Ascending aorta (tissue), 2 donors: ENCODE data around the gene INSM1. TPM values are rescaled to one million over a fixed set of nuclear protein-coding genes. Genes with fewer than 3 reads are reported as not detected.

Source experiments
- DNase-seq, 2 donors: peaks; one replicate each; pipeline ENCODE4 v3.0.0-alpha.2; 2019; ENCODE audit warnings: low spot score in 2 of 2
- H3K27ac ChIP-seq, 2 donors: fragments of 200-600 bp; sonication (generic); one replicate each; pipeline ENCODE4 v1.5.1; 2016 to 2017; ENCODE audit warnings: mild to moderate bottlenecking in 1 of 2
- H3K27me3 ChIP-seq: fragments of 200-600 bp; sonication (generic); one replicate; pipeline ENCODE4 v1.5.1; 2017
- H3K36me3 ChIP-seq, 2 donors: fragments of 200-600 bp; sonication (generic); one replicate each; pipeline ENCODE4 v1.5.1; 2016
- H3K4me1 ChIP-seq, 2 donors: fragments of 200-600 bp; sonication (generic); one replicate each; pipeline ENCODE4 v1.5.1; 2016 to 2017; ENCODE audit warnings: mild to moderate bottlenecking in 1 of 2
- H3K4me3 ChIP-seq, 2 donors: fragments of 200-600 bp; sonication (generic); one replicate each; pipeline ENCODE4 v1.5.1; 2016 to 2017; ENCODE audit warnings: mild to moderate bottlenecking in 1 of 2
- H3K9me3 ChIP-seq, 2 donors: fragments of 200-600 bp; sonication (generic); one replicate each; pipeline ENCODE4 v1.5.1; 2016
- CTCF ChIP-seq, 3 experiments: fragments of 200-600 bp in 2 of 3; fragments of 450-650 bp in 1 of 3; sonication (generic) in 2 of 3; IDR thresholded peaks; one replicate each; pipeline ENCODE4 v1.5.1; 2016 to 2019; ENCODE audit warnings: antibody characterized with exemption in 3 of 3, mild to moderate bottlenecking in 1 of 3, moderate library complexity in 1 of 3
- intact Hi-C: fragments of 100-400 bp; cut with DNase I; formaldehyde crosslinking; loops from one replicate; pipeline ENCODE4 v1.15.1; 2023
- total RNA-seq: library from RNA; depleted of rRNA; stranded (reverse); fragments of >200 nt; gene quantifications from one replicate; pipeline ENCODE4 v1.1.0, GENCODE V29; 2016

The INSM1 gene
- total RNA-seq: not detected

GRCh38 chr20:20367575-20368417 is at the start of gene INSM1:
Gene INSM1, plus strand, starts transcription at chr20:20368104. Its CDS starts 164 bp downstream, at chr20:20368268.
- intact Hi-C loops: loop anchor here (10.0 kb wide), 1 partner anchor 283 kb away; no protein-coding TSS in a partner anchor
- Histone ChIP-seq H3K36me3 (no peaks in the 10 kb centered on the region), H3K4me1 (peaks cover 7 to 11% of the 10 kb centered on the region in 2 donors), H3K4me3 (peak within 1 kb of the TSS; percentile 52 to 55), H3K27ac (no peak within 1 kb of the TSS), H3K9me3 (no peaks in the 10 kb centered on the region), H3K27me3 (peaks cover 19% of the 10 kb centered on the region)
- no peak for TF ChIP-seq CTCF (IDR thresholded peaks at IDR 0.05)
- no peak for DNase-seq

GRCh38 chr20:20318365-20319161 is 49.3 kb upstream of the INSM1 start:
- DNase-seq: no peak
- Histone ChIP-seq H3K4me1 (no peaks in the 10 kb centered on the region), H3K36me3 (no peaks in the 10 kb centered on the region), H3K9me3 (no peaks in the 10 kb centered on the region), H3K4me3 (no peak overlapping the region), H3K27me3 (no peaks in the 10 kb centered on the region), H3K27ac (no peak overlapping the region)
- intact Hi-C loops: no loop called here
- no peak for TF ChIP-seq CTCF (IDR thresholded peaks at IDR 0.05)

- intact Hi-C loops: no loop called here
- H3K27ac ChIP-seq: no peak overlapping the region
- TF ChIP-seq CTCF (IDR thresholded peaks at IDR 0.05): no peak
- H3K4me3 ChIP-seq: no peak overlapping the region
- no peaks in the 10 kb centered on the region for H3K36me3 ChIP-seq
- H3K4me1 ChIP-seq: no peaks in the 10 kb centered on the region
- H3K9me3 ChIP-seq: no peaks in the 10 kb centered on the region
- H3K27me3 ChIP-seq: no peaks in the 10 kb centered on the region
- no peak for DNase-seq
These were observed 46.8 kb upstream of the INSM1 start for GRCh38 chr20:20321134-20321533.

- Histone ChIP-seq H3K9me3 (no peaks in the 10 kb centered on the region), H3K27ac (no peak overlapping the region), H3K27me3 (no peaks in the 10 kb centered on the region), H3K36me3 (no peaks in the 10 kb centered on the region), H3K4me3 (no peak overlapping the region), H3K4me1 (no peaks in the 10 kb centered on the region)
- intact Hi-C loops: no loop called here
- no peak for TF ChIP-seq CTCF (IDR thresholded peaks at IDR 0.05)
- no peak for DNase-seq
These were observed 46.0 kb upstream of the INSM1 start for GRCh38 chr20:20321917-20322316.

- H3K27me3 ChIP-seq: no peaks in the 10 kb centered on the region
- intact Hi-C loops: no loop called here
- DNase-seq: no peak
- TF ChIP-seq CTCF (IDR thresholded peaks at IDR 0.05): no peak
- H3K9me3 ChIP-seq: no peaks in the 10 kb centered on the region
- H3K4me1 ChIP-seq: no peaks in the 10 kb centered on the region
- no peaks in the 10 kb centered on the region for H3K36me3 ChIP-seq
- H3K4me3 ChIP-seq: no peak overlapping the region
- no peak overlapping the region for H3K27ac ChIP-seq
These were observed 45.0 kb upstream of the INSM1 start for GRCh38 chr20:20322912-20323311.
